Measurements from ENCODE around the gene JAG1.

The JAG1 gene

DNA sequence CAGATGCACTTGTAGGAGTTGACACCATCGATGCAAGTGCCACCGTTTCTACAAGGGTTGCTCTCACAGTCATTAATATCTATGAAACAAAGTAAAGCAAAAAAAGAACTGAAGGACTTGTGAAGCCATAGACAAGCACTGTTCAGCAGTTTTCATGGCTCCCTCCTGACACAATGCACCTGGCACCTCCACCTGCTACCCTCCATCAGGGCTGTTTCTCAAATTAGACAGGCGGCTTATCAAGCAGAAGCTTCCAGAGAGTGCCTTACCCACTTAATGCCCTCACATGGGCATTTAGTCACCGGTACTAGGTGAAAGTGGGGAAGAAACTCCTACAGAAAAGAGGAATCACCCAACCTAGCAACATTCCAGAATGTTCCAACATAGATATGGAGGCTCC, 27.8 kb downstream of the JAG1 start:
- no peak for DNase-seq
- in situ Hi-C loops (cut with MboI; ENCODE audit: low pct_unique_long_range_greater_than_20kb, low sequenced_read_pairs): no loop called here

DNA sequence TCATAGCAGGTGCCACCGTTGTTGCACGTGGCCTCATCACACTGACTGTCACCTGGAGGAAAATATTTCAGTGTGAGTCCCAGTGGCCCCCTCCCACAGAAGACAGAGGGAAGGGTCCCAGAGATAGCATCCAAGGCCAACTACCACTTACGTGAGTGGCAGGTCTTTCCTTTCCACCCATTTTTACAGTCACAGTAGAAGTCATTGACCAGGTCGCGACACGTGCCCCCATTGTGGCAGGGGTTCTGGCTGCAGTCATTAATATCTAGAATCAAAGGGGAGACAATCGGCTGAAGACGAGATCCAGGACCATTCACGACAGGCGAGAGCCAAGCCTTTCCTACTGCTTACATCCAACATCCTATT, 28.6 kb downstream of the JAG1 start:
- in situ Hi-C loops (cut with MboI; ENCODE audit: low pct_unique_long_range_greater_than_20kb, low sequenced_read_pairs): no loop called here
- no peak for DNase-seq

- DNase-seq: no peak
- in situ Hi-C loops (cut with MboI; ENCODE audit: low pct_unique_long_range_greater_than_20kb, low sequenced_read_pairs): no loop called here
Measured at GRCh38 chr20:10644458-10645204, 29.2 kb downstream of the JAG1 start.

GRCh38 chr20:10643560-10643873, 30.3 kb downstream of the JAG1 start:
- DNase-seq: no peak
- in situ Hi-C loops (cut with MboI; ENCODE audit: low pct_unique_long_range_greater_than_20kb, low sequenced_read_pairs): no loop called here

- in situ Hi-C loops (cut with MboI; ENCODE audit: low pct_unique_long_range_greater_than_20kb, low sequenced_read_pairs): no loop called here
- DNase-seq: no peak
Measured at GRCh38 chr20:10642856-10643559, 30.8 kb downstream of the JAG1 start.

DNA sequence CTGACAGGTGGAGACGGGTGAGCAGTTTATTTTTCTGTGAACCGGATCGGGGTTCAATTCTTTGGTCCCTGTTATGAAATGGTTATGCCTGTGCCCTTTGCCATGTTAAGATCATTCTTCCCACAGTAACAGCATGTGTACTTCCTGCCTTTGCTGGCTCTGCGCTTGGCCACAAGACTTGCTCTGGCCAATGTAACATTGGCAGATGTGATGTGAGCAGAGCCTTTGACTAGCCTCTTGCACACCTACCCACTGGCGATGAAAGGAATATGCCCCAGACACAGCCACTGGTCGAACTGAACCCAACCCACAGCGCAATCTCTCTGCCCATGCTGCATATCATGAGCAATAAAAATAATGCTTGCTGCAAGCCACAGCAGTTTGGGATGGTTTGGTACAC, 31.9 kb downstream of the JAG1 start:
- in situ Hi-C loops (cut with MboI; ENCODE audit: low pct_unique_long_range_greater_than_20kb, low sequenced_read_pairs): no loop called here
- DNase-seq: no peak

- DNase-seq: no peak
- in situ Hi-C loops (cut with MboI; ENCODE audit: low pct_unique_long_range_greater_than_20kb, low sequenced_read_pairs): no loop called here
Measured at GRCh38 chr20:10641467-10641866, 32.3 kb downstream of the JAG1 start.

DNA sequence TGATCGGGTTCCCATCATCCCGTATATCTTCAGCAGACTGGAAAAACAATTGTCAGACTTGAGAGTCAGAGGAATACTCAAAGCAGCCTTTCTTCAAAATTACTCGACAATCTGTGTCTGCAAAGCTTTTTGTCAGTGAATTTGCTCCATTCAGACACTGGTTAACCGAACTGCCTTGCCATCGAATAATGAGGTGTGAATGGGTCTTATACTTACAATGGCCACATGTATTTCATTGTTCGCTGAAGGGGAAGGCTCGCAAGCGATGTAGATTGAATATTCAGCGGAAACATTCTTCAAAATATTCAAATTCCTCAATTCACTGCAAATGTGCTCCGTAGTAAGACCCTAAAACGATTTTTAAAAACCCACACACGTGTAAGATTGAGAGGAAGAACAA, 32.9 kb downstream of the JAG1 start:
- in situ Hi-C loops (cut with MboI; ENCODE audit: low pct_unique_long_range_greater_than_20kb, low sequenced_read_pairs): no loop called here
- DNase-seq: no peak

- no peak for DNase-seq
- in situ Hi-C loops (cut with MboI; ENCODE audit: low pct_unique_long_range_greater_than_20kb, low sequenced_read_pairs): no loop called here
Measured at GRCh38 chr20:10639737-10640556, 33.9 kb downstream of the JAG1 start.

DNA sequence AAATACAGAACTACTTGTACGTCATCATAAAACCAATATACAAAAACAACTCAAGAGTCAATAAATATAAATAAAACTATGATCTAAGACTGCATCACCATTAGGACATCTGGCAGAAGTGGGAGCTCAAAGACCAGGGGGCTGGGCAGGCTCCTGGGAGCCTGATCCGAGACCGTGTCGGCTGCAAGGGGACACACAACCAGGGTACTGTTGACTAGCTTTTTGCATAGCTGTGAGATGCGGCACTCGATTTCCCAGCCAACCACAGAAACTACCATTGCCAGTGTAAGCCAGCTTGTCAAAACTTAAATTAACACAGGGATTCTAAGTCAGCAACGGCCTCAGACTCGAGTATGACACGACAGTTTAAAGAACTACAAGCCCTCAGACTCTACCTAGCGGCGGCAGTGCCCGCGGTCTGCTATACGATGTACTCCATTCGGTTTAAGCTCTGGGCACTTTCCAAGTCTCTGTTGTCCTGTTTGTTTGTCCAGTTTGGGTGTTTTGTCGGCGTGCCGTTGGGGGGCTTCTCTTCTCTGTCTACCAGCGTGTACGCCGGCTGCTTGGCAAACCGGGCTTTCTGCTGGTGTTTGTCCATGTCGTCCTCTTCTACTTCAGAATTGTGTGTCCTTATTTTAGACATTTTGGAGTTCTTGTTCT, 34.6 kb downstream of the JAG1 start:
- no peak for DNase-seq
- in situ Hi-C loops (cut with MboI; ENCODE audit: low pct_unique_long_range_greater_than_20kb, low sequenced_read_pairs): no loop called here

GRCh38 chr20:10637563-10637962, 36.2 kb downstream of the JAG1 start:
- in situ Hi-C loops (cut with MboI; ENCODE audit: low pct_unique_long_range_greater_than_20kb, low sequenced_read_pairs): no loop called here
- DNase-seq: no peak

DNA sequence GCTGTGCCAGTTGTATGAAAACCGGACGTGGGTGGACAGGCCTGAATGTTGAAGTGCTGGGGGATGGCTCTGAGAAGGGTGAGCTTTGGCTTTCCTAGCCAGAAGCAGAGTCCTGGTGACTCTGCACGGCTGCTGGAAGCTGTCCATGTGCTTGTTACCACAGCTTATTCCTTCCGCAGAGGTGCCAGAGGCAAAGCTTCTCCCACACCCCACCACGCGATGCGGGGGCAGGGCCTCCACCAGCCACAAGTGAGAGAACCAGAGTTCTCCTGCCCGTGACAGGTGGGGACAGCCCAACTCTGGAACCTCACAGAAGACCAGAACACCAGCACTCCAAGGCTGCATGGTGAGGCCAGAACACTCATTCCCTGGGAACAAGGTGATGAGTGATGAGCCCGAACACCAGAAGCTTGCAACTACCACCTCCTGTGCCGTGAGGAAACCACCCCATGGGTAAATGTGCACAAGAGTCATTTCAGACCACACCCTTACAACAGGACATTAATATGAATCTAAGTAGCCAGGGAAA, 36.7 kb downstream of the JAG1 start:
- in situ Hi-C loops (cut with MboI; ENCODE audit: low pct_unique_long_range_greater_than_20kb, low sequenced_read_pairs): no loop called here
- no peak for DNase-seq

DNA sequence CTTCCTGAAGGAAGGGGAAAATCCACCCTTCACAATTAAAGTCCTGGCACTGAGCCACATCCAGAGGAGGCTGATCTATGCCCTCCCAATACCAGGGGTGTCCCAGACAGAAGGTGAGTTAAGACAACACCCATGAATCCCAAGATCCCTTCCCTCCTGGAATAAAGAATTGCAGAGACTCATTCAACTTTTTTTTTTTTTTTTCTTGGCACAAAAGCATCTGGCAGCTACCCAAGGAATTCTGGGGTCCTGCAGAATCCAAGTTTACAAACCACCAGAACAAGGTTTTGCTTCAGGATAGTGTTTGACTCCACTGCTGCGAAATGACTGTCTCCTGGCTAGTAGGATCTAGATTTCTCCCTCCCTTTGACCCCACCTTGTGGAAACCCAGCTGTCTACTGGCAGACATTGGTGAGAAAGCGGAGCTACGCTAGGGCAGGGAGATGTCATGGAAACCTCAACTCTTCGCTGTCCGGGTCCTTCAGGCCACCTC, 37.4 kb downstream of the JAG1 start:
- in situ Hi-C loops (cut with MboI; ENCODE audit: low pct_unique_long_range_greater_than_20kb, low sequenced_read_pairs): no loop called here
- DNase-seq: no peak

GRCh38 chr20:10635476-10636208, 38.2 kb downstream of the JAG1 start:
- no peak for DNase-seq
- in situ Hi-C loops (cut with MboI; ENCODE audit: low pct_unique_long_range_greater_than_20kb, low sequenced_read_pairs): no loop called here

DNA sequence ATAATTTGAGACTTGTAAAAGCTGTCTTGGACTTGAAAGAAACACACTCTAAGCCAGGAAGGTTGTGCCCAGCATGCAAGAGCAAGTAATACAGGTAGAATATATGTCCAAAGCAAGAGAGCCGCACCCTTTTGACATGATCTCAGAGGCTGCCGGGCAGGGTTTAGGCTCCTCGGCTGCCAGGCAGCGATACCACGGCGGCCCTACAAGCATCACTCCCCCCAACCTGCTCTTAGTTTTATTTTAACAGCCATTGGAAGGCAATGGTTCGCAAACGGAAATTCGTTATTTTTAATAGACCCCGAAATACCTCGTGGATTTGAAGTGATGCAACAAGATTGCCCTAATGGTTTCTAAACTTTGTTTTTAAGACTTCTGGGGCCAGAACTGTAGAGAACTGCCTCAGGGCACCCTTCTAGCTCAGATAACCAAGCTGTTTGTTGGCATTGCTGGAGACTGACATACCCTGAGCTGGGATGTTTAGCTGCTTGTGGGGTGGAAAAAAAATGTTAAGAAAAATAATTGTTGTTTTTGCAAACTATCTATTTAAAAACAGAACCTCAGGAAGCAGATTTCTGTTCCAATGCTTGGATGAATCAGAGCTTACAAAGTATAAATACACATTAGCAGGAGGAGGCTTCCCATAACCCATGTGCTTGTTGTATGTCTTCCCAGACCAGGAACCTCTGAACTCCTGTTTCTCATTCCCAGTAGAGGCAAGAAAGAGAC, 39.0 kb downstream of the JAG1 start:
- in situ Hi-C loops (cut with MboI; ENCODE audit: low pct_unique_long_range_greater_than_20kb, low sequenced_read_pairs): no loop called here
- DNase-seq: no peak

GRCh38 chr20:10634211-10634610, 39.6 kb downstream of the JAG1 start:
- in situ Hi-C loops (cut with MboI; ENCODE audit: low pct_unique_long_range_greater_than_20kb, low sequenced_read_pairs): no loop called here
- no peak for DNase-seq

DNA sequence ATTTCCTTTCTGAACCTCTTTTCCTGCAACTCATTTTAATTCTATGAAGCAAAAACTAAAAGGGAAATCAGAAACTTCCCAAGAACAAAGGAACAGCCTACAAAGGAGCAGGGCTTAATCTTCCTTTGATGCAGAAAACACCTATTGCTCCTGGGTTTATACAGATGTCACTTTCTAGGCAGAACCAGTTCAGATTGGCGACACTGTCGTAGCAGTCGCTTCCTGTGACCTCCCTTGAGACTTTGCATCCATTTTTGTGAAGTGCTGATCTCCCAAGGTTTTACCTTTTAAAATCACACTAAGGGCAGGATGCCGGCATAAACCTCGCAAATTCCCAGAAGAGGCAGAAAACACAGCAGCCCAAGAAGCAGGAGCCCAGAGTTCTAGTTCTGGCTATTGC, 40.1 kb downstream of the JAG1 start:
- in situ Hi-C loops (cut with MboI; ENCODE audit: low pct_unique_long_range_greater_than_20kb, low sequenced_read_pairs): no loop called here
- DNase-seq: no peak
